Omental fat pad (tissue), 4 donors: ENCODE measurements around the gene SNRPB. TPM values are rescaled to one million over a fixed set of nuclear protein-coding genes. Genes with fewer than 3 reads are reported as not detected.
"Not testable (repeated sequence)": the region's sequence is repeated elsewhere in the genome, so short reads cannot be mapped to it uniquely, and the experiment has no call there.

Experiments
- ATAC-seq: fragments of 150-250 bp; one replicate; pipeline ENCODE4 v1.9.1; 2016; ENCODE audit warnings: mild to moderate bottlenecking, moderate library complexity; ENCODE audit not compliant: low FRiP score
- DNase-seq: peaks from one replicate; pipeline ENCODE4 v3.0.0-alpha.2; 2019; ENCODE audit warnings: low spot score
- total RNA-seq, 4 donors: library from RNA; depleted of rRNA; stranded (reverse); fragments of >200 nt; gene quantifications; one replicate each; pipeline ENCODE4 v1.1.0, GENCODE V29; 2016
- TF ChIP-seq, protein P1 (sequence below), 3 donors: fragments of 450-650 bp; IDR thresholded peaks; one replicate each; pipeline ENCODE4 v1.5.1; 2016 to 2017; ENCODE audit warnings: antibody characterized with exemption in 3 of 3, mild to moderate bottlenecking in 3 of 3, moderate library complexity in 2 of 3

SNRPB gene
- total RNA-seq, 4 donors from 2014 or later: 119 to 267 (median 170) TPM

DNA sequence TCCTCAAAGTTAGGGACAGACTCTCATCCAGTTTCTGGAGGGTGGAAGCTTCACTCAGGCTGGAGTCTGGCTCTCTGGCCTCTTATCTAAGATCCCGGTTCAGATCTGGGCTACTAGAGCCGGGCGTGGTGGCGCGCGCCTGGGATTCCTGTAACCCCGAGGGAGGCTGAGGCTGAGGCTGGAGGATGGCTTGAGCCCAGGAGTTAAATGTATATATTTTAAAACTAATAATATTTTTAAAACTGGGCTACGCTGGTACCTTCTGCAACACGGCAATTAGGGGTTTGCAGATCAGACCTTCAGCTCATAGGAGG lies 38.8 kb upstream of the SNRPB start:
- TF ChIP-seq, protein P1, sequence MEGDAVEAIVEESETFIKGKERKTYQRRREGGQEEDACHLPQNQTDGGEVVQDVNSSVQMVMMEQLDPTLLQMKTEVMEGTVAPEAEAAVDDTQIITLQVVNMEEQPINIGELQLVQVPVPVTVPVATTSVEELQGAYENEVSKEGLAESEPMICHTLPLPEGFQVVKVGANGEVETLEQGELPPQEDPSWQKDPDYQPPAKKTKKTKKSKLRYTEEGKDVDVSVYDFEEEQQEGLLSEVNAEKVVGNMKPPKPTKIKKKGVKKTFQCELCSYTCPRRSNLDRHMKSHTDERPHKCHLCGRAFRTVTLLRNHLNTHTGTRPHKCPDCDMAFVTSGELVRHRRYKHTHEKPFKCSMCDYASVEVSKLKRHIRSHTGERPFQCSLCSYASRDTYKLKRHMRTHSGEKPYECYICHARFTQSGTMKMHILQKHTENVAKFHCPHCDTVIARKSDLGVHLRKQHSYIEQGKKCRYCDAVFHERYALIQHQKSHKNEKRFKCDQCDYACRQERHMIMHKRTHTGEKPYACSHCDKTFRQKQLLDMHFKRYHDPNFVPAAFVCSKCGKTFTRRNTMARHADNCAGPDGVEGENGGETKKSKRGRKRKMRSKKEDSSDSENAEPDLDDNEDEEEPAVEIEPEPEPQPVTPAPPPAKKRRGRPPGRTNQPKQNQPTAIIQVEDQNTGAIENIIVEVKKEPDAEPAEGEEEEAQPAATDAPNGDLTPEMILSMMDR (IDR thresholded peaks at IDR 0.05): no peak
- no peak for DNase-seq
- no peak for ATAC-seq

DNA sequence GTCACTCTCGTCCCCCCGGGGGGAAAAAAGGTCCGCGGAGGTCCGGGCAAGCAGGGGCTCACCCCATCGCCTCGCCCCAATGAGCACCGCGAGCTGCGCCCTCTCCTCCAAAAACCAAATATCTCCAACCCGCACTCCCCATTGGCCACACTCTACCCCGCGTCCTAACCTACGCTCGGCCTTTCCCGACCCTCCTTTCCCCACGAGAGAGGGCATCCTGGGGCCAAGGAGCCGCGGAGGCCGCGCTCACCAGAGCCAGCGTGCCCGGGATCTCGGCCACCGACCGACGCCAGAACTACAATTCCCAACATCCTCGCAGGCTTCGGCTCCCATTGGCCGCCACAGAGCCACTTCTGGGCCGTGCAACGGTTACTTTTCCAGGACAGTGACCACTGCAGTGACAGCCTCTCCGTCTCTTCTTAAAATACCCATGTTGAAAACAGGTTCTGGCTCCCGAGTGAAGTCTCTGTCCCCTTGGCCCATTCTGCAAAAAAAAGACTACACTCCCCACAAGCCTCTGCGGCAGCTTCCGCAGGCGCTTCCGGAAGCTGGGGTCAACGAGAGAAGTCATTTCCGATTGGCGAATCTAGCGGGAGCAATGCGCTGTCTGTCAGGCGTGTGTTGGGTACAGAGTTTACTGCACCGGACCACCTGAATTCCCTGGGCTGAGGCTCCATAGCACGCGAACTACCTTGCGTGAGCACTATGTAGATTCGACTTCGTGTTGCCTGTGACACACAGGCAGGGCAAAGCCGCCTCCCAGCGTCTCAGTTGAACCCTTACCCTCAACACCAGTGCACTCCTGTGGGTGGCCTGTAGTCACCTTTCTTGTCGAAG lies 38.3 kb upstream of the SNRPB start, which contains the start of gene ZNF343:
Gene ZNF343 (minus strand): TSS at position 285 of the 837 bp plus-strand sequence. CDS start 15,020 bp downstream, outside the sequence.
- ATAC-seq (peak; percentile 98), DNase-seq (peak; percentile 48)
- TF ChIP-seq, protein P1 (IDR thresholded peaks at IDR 0.05): no peak

DNA sequence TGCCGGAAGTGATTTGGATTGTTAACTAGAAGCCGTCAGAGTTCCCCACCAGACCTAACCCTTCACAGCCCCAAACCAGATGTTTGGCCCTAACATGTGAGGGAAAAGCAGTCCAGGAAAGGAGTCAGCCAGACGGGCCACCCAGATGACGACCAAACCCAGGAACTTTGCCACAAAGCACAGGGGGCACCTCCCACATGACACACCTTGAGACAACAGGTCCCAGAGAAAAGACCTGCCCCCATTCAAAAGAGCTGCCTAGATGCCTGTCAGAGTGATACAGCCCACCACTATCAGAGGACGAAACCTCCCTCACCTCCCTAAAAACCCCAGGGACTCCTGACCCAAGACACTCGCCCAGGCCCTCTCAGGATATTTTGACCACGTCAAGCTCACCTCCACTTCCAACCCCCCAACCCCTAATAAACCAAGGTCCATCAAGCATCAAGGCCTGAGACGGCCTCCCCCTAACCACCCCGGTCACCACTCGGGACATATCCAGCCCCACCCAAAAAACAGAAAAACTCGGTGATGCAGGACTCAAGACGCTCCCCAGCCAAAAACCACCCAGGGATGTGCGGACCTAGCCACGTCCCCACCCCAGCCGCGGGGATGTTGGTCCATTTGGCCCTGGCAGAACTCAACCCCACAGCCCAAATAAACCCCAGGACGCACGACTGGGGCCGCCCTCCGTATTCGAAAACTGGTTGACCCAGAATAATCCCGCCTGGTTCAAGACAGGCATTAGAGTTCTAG lies 37.5 kb upstream of the SNRPB start:
- ATAC-seq (peak; percentile 33), DNase-seq (no peak)
- TF ChIP-seq, protein P1 (IDR thresholded peaks at IDR 0.05): no peak

DNA sequence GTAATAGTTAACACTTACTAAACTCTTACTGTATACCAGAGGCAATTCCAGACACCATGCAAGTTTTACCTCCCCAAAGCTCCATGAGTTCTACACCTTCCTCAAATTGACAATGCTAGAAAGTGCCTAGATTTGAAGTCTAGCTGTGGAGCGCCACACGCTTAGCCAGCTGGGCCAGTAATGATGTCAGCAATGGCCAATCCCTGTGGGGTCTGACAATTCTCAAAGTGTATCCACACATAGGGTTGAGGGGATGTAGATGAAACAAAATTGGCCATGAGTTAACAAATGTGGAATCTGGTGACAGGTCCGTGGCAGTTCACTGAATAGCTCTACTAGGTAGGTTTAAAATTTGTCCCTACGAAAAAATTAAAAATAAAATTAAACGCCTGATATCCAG lies 36.9 kb upstream of the SNRPB start:
- DNase-seq (no peak), ATAC-seq (no peak)
- TF ChIP-seq, protein P1 (IDR thresholded peaks at IDR 0.05): no peak

DNA sequence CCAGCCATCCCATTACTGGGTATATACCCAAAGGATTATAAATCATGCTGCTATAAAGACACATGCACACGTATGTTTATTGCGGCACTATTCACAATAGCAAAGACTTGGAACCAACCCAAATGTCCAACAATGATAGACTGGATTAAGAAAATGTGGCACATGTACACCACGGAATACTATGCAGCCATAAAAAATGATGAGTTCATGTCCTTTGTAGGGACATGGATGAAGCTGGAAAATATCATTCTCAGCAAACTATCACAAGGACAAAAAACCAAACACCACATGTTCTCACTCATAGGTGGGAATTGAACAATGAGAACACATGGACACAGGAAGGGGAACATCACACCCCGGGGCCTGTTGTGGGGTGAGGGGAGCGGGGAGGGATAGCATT lies 35.8 kb upstream of the SNRPB start:
- DNase-seq, ATAC-seq: not testable (repeated sequence)

DNA sequence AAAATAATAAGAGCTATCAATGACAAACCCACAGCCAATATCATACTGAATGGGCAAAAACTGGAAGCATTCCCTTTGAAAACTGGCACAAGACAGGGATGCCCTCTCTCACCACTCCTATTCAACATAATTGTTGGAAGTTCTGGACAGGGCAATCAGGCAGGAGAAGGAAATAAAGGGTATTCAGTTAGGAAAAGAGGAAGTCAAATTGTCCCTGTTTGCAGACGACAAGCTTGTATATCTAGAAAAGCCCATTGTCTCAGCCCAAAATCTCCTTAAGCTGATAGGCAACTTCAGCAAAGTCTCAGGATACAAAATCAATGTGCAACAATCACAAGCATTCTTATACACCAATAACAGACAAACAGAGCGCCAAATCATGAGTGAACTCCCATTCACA lies 34.2 kb upstream of the SNRPB start:
- ATAC-seq, DNase-seq: not testable (repeated sequence)

DNA sequence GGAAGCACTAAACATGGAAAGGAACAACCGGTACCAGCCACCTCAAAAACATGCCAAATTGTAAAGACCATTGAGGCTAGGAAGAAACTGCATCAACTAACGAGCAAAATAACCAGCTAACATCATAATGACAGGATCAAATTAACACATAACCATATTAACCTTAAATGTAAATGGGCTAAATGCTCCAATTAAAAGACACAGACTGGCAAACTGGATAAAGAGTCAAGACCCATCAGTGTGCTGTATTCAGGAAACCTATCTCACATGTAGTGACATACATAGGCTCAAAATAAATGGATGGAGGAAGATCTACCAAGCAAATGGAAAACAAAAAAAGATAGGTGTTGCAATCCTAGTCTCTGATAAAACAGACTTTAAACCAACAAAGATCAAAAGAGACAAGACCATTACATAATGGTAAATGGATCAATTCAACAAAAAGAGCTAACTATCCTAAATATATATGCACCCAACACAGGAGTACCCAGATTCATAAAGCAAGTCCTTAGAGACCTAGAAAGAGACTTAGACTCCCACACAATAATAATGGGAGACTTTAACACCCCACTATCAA lies 32.3 kb upstream of the SNRPB start:
- not testable (repeated sequence) for ATAC-seq

DNA sequence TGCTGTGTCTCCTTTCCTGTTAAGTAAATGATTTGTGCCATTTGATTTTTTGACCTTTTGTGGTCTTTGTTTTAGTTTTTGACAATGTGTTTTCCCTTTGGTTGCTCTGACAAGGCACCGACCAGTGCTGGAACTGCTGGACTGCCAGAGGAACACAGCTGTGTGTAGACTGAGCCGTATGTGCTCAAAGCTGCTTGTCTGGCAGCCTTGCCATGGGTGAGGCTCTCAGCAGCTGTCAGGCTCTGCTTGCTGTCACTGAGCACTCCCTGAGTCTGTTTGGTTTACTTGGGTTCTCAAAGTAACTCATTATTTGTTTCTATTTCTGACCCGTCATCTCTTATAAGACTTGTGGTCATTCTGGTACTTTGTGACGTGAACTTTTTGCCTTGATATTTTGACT lies 15.1 kb upstream of the SNRPB start:
- TF ChIP-seq, protein P1 (IDR thresholded peaks at IDR 0.05): no peak
- ATAC-seq (no peak), DNase-seq (no peak)

More for the DNA sequence above, 32.3 kb upstream of the SNRPB start:
- DNase-seq: not testable (repeated sequence)
